H1 (cell line): ENCODE data around the gene RAD18. TPM values are rescaled to one million over a fixed set of nuclear protein-coding genes. Genes with fewer than 3 reads are reported as not detected.

Experiments
- CTCF ChIA-PET: fragments of 300-600 bp; sonication (Branson Sonifier 250); formaldehyde crosslinking; loops from one replicate; lab custom pipeline; 2021; ENCODE audit not compliant: partially characterized antibody; lab: Charles Lee
- POLR2A ChIA-PET: fragments of 300-600 bp; sonication (Branson Sonifier 250); formaldehyde crosslinking; loops from one replicate; lab custom pipeline; 2021; ENCODE audit warnings: inconsistent platforms; ENCODE audit not compliant: partially characterized antibody; lab: Charles Lee
- DNase-seq, 2 experiments: peaks; one replicate each; pipeline versions ENCODE4 v3.0.0 to v3.0.0-alpha.2; 2010 to 2022; ENCODE audit warnings: low spot score in 2 of 2, low read depth in 1 of 2, mixed read lengths in 1 of 2
- FAIRE-seq: peaks from 2 replicates; lab custom pipeline; 2011; peaks lifted over from hg19 to GRCh38; lab: Jason Lieb, UNC
- H2AFZ ChIP-seq: 2 replicates; pipeline ENCODE4 v1.8.1; 2012; ENCODE audit warnings: low read length, inconsistent platforms
- H2AK5ac ChIP-seq: 2 replicates; pipeline ENCODE4 v1.6.1; 2013; ENCODE audit warnings: low read depth, low read length
- H2BK120ac ChIP-seq: replicated peaks from 2 replicates; pipeline ENCODE3; 2013; ENCODE audit warnings: low read depth, low read length, inconsistent platforms
- H2BK12ac ChIP-seq: 2 replicates; pipeline ENCODE4 v1.6.1; 2013; ENCODE audit warnings: low read depth, low read length
- H2BK15ac ChIP-seq: 2 replicates; pipeline ENCODE4 v1.6.1; 2013; ENCODE audit warnings: low read length
- H2BK20ac ChIP-seq: 2 replicates; pipeline ENCODE4 v1.6.1; 2013; ENCODE audit warnings: low read length
- H2BK5ac ChIP-seq: 2 replicates; pipeline ENCODE4 v1.6.1; 2013; ENCODE audit warnings: low read depth, low read length
- H3K14ac ChIP-seq: 2 replicates; pipeline ENCODE4 v1.6.1; 2013; ENCODE audit warnings: inconsistent platforms; ENCODE audit not compliant: insufficient read length
- H3K18ac ChIP-seq: 2 replicates; pipeline ENCODE4 v1.6.1; 2013; ENCODE audit warnings: low read length; ENCODE audit errors: extremely low read depth
- H3K23ac ChIP-seq: 2 replicates; pipeline ENCODE4 v1.6.1; 2013; ENCODE audit warnings: inconsistent platforms; ENCODE audit not compliant: insufficient read length
- H3K23me2 ChIP-seq: 2 replicates; pipeline ENCODE4 v1.6.1; 2013; ENCODE audit warnings: low read depth, low read length
- H3K27ac ChIP-seq: 2 replicates; pipeline ENCODE4 v1.6.1; 2011; ENCODE audit warnings: low read depth, low read length, inconsistent platforms
- H3K27me3 ChIP-seq, 4 experiments: replicated peaks in 1 of 4; 1 replicate in 1 of 4; 2 replicates in 3 of 4; pipeline versions ENCODE4 v1.6.1 to v1.8.1; 2011 to 2013; ENCODE audit warnings: low read length in 3 of 4, mild to moderate bottlenecking in 3 of 4, inconsistent platforms in 2 of 4, mixed read lengths in 2 of 4, moderate library complexity in 1 of 4; ENCODE audit not compliant: control insufficient read depth in 3 of 4, insufficient read depth in 3 of 4; ENCODE audit errors: extremely low read depth in 1 of 4
- H3K36me3 ChIP-seq, 4 experiments: 2 replicates each; pipeline versions ENCODE4 v1.6.1 to v1.8.1; 2011 to 2013; ENCODE audit warnings: mild to moderate bottlenecking in 4 of 4, low read length in 3 of 4, moderate library complexity in 2 of 4, control low read depth in 1 of 4, inconsistent platforms in 1 of 4; ENCODE audit not compliant: insufficient read depth in 4 of 4, control insufficient read depth in 2 of 4
- H3K4ac ChIP-seq: replicated peaks from 2 replicates; pipeline ENCODE3; 2013; ENCODE audit warnings: low read length, low read depth, mixed read lengths, inconsistent platforms; ENCODE audit not compliant: insufficient read length
- H3K4me1 ChIP-seq, 4 experiments: replicated peaks in 1 of 4; 1 replicate in 1 of 4; 2 replicates in 3 of 4; pipeline versions ENCODE4 v1.6.1 to v1.8.1; 2011 to 2013; ENCODE audit warnings: low read length in 3 of 4, inconsistent platforms in 2 of 4, mixed read lengths in 1 of 4; ENCODE audit not compliant: insufficient read depth in 4 of 4, control insufficient read depth in 3 of 4
- H3K4me2 ChIP-seq, 2 experiments: 2 replicates each; pipeline versions ENCODE4 v1.6.1 to v1.8.1; 2011 to 2013; ENCODE audit warnings: low read depth in 2 of 2, low read length in 2 of 2, control low read depth in 1 of 2, inconsistent platforms in 1 of 2, mild to moderate bottlenecking in 1 of 2; ENCODE audit not compliant: insufficient read depth in 1 of 2
- H3K4me3 ChIP-seq, 4 experiments: fragments of 200-600, 300-600 bp in 1 of 4; sonication (generic), shearing (Covaris generic), sonication (Bioruptor Twin) in 1 of 4; 2 replicates each; pipeline versions ENCODE4 v1.5.1 to v1.8.1; 2011 to 2016; ENCODE audit warnings: low read length in 4 of 4, low read depth in 3 of 4, control low read depth in 2 of 4, inconsistent platforms in 2 of 4, mild to moderate bottlenecking in 2 of 4, mixed read lengths in 1 of 4, moderate library complexity in 1 of 4; ENCODE audit not compliant: insufficient read depth in 2 of 4; ENCODE audit errors: extremely low read depth in 1 of 4
- H3K56ac ChIP-seq: replicated peaks from 2 replicates; pipeline ENCODE3; 2013; ENCODE audit warnings: low read depth, mild to moderate bottlenecking, mixed read lengths, low read length, inconsistent platforms; ENCODE audit not compliant: insufficient read length
- H3K79me1 ChIP-seq: 2 replicates; pipeline ENCODE4 v1.6.1; 2013; ENCODE audit warnings: low read depth, low read length, control low read depth
- H3K79me2 ChIP-seq, 2 experiments: 2 replicates each; pipeline versions ENCODE4 v1.6.1 to v1.8.1; 2012 to 2013; ENCODE audit warnings: low read length in 2 of 2, mild to moderate bottlenecking in 2 of 2, inconsistent platforms in 1 of 2; ENCODE audit not compliant: insufficient read depth in 2 of 2, control insufficient read depth in 1 of 2
- H3K9ac ChIP-seq, 4 experiments: replicated peaks in 1 of 4; 1 replicate in 1 of 4; 2 replicates in 3 of 4; pipeline versions ENCODE4 v1.6.1 to v1.8.1; 2011 to 2013; ENCODE audit warnings: low read depth in 3 of 4, low read length in 3 of 4, control low read depth in 2 of 4, mild to moderate bottlenecking in 2 of 4, moderate library complexity in 2 of 4, inconsistent platforms in 1 of 4; ENCODE audit errors: extremely low read depth in 1 of 4
- H3K9me3 ChIP-seq, 2 experiments: 2 replicates each; pipeline versions ENCODE4 v1.6.1 to v1.8.1; 2012 to 2013; ENCODE audit warnings: mild to moderate bottlenecking in 2 of 2, moderate library complexity in 2 of 2, control low read depth in 1 of 2, inconsistent platforms in 1 of 2, low read depth in 1 of 2, low read length in 1 of 2, mixed read lengths in 1 of 2; ENCODE audit not compliant: insufficient read depth in 2 of 2
- H4K20me1 ChIP-seq, 2 experiments: replicated peaks in 1 of 2; 2 replicates each; pipeline versions ENCODE3 to v1.8.1; 2011 to 2013; ENCODE audit warnings: inconsistent platforms in 2 of 2, low read length in 2 of 2, mild to moderate bottlenecking in 1 of 2; ENCODE audit not compliant: insufficient read depth in 2 of 2, control insufficient read depth in 1 of 2
- H4K5ac ChIP-seq: 2 replicates; pipeline ENCODE4 v1.6.1; 2013; ENCODE audit warnings: low read length, low read depth, mixed read lengths, inconsistent platforms; ENCODE audit not compliant: insufficient read length
- H4K8ac ChIP-seq: 2 replicates; pipeline ENCODE4 v1.8.0; 2013; ENCODE audit warnings: mild to moderate bottlenecking, moderate library complexity, low read length, inconsistent platforms; ENCODE audit not compliant: insufficient read depth; ENCODE audit errors: extremely low read depth
- H4K91ac ChIP-seq: replicated peaks from 2 replicates; pipeline ENCODE3; 2013; ENCODE audit warnings: low read length, mixed read lengths, inconsistent platforms; ENCODE audit not compliant: insufficient read length
- ATF3 ChIP-seq: IDR thresholded peaks from 2 replicates; pipeline ENCODE4 v1.6.1; 2011; ENCODE audit warnings: low read depth, mild to moderate bottlenecking, low read length; ENCODE audit not compliant: insufficient read depth
- CEBPB ChIP-seq: IDR thresholded peaks from 2 replicates; pipeline ENCODE4 v1.6.1; 2012; ENCODE audit warnings: low read depth, low read length
- CTBP2 ChIP-seq: IDR thresholded peaks from 2 replicates; pipeline ENCODE4 v1.7.0; 2011; ENCODE audit warnings: borderline replicate concordance, mild to moderate bottlenecking, moderate library complexity, mixed read lengths, low read length; ENCODE audit not compliant: insufficient read depth, insufficient read length
- GABPA ChIP-seq: IDR thresholded peaks from 2 replicates; pipeline ENCODE4 v1.6.1; 2011; ENCODE audit warnings: mild to moderate bottlenecking, low read length, moderate library complexity, borderline replicate concordance; ENCODE audit not compliant: insufficient read depth
- HDAC6 ChIP-seq: IDR thresholded peaks from one replicate; pipeline ENCODE4 v1.7.1; 2012; ENCODE audit warnings: low read depth, mild to moderate bottlenecking, inconsistent platforms, low read length, moderate library complexity
- MAFK ChIP-seq: IDR thresholded peaks from 2 replicates; pipeline ENCODE4 v1.6.1; 2012; ENCODE audit warnings: low read depth, mild to moderate bottlenecking, improper control_type of control experiment, low read length
- NANOG ChIP-seq: IDR thresholded peaks from 2 replicates; pipeline ENCODE4 v1.6.1; 2011; ENCODE audit warnings: low read length, low read depth, mild to moderate bottlenecking, inconsistent platforms; ENCODE audit not compliant: insufficient read depth, poor library complexity, severe bottlenecking
- PHF8 ChIP-seq: fragments of 200-600 bp; sonication (generic); conservative IDR thresholded peaks from 2 replicates; pipeline ENCODE4 v1.7.1; 2012; ENCODE audit warnings: low read depth, mild to moderate bottlenecking, inconsistent platforms, low read length, moderate library complexity
- RNF2 ChIP-seq: fragments of 200-900, 300-1000 bp; sonication (generic); IDR thresholded peaks from 2 replicates; pipeline ENCODE4 v1.7.1; 2016; ENCODE audit warnings: borderline replicate concordance, low read depth, mild to moderate bottlenecking, antibody characterized with exemption, low read length; ENCODE audit not compliant: poor library complexity, severe bottlenecking; ENCODE audit errors: missing control alignments
- SIRT6 ChIP-seq: IDR thresholded peaks from one replicate; pipeline ENCODE4 v1.7.1; 2012; ENCODE audit warnings: low read length, inconsistent platforms
- SIX5 ChIP-seq: IDR thresholded peaks from 2 replicates; pipeline ENCODE4 v1.6.1; 2011; ENCODE audit warnings: mild to moderate bottlenecking, low read depth, low read length
- TEAD4 ChIP-seq: IDR thresholded peaks from 2 replicates; pipeline ENCODE4 v1.6.1; 2012; ENCODE audit warnings: low read depth, low read length, inconsistent platforms, mixed read lengths
- WGBS, 2 experiments: shearing (Covaris generic) in 1 of 2; methylation state at CpG; one replicate each; pipeline versions ENCODE4 v1.1.6 to v1.1.7; 2013 to 2015; ENCODE audit warnings: low lambda C conversion rate in 2 of 2, mixed read lengths in 2 of 2, inconsistent platforms in 1 of 2, low coverage in 1 of 2, missing lambda C conversion rate in 1 of 2; ENCODE audit not compliant: insufficient replicate concordance in 2 of 2, insufficient coverage in 1 of 2, insufficient read length in 1 of 2; ENCODE audit errors: extremely low coverage in 1 of 2, missing lambda C conversion rate in 1 of 2; 5-methylcytosine and 5-hydroxymethylcytosine counted together
- polyA plus RNA-seq, 7 experiments: library from polyadenylated mRNA; depleted of rRNA in 3 of 7; stranded (reverse) in 5 of 7; unstranded in 2 of 7; fragments of >200 nt in 5 of 7; fragments of 200-250 nt in 2 of 7; gene quantifications; 1 replicate in 5 of 7; 2 replicates in 1 of 7; 4 replicates in 1 of 7; pipeline versions ENCODE4 v1.2.1 to v1.2.3, GENCODE V29; 2011 to 2013; ENCODE audit warnings: missing spikeins in 2 of 7, mixed read lengths in 2 of 7
- total RNA-seq: library from RNA; stranded (reverse); fragmentation: NEBNext Ultra II Directional; extraction: Animal tissue kit (Norgen Biotek cat#: 25700); gene quantifications from 2 replicates; pipeline ENCODE4 v1.2.1, GENCODE V29; 2021

RAD18 gene
- total and polyA plus RNA-seq, 2 of the 8 experiments (the other 6 are each of a cell fraction or from before 2014, with no cell fraction given), result 13.0 to 23.2 TPM

- Histone ChIP-seq H3K9ac (peak overlapping the region; percentile 61 to 88 (median 73)), H3K79me2 (peaks cover 11 to 45% of the 10 kb centered on the region in 2 experiments)
- no peak for TF ChIP-seq CEBPB
- no peak for TF ChIP-seq SIRT6
- no peak for TF ChIP-seq HDAC6
- TF ChIP-seq NANOG, result no peak
- no peak for TF ChIP-seq CTBP2
- no peak for TF ChIP-seq GABPA
- TF ChIP-seq MAFK, result no peak
- no peak for TF ChIP-seq SIX5
- TF ChIP-seq PHF8, result no peak
- no peak for TF ChIP-seq TEAD4
- TF ChIP-seq ATF3, result no peak
- TF ChIP-seq RNF2, result no peak
These were observed 928 bp downstream of the RAD18 start for GRCh38 chr3:8962226-8962861.

More at GRCh38 chr3:8962226-8962861, 928 bp downstream of the RAD18 start:
- FAIRE-seq, result no peak
- 44% methylated on average over 6 of the region's 6 CpGs; no CpG with 5 or more reads in 1 of the 2 experiments for WGBS, 2 experiments
- no peak overlapping the region for H3K14ac ChIP-seq
- no peak overlapping the region for H2BK5ac ChIP-seq
- no peak overlapping the region for H2BK12ac ChIP-seq
- no peak overlapping the region for H2AK5ac ChIP-seq
- no peak overlapping the region for H4K5ac ChIP-seq
- H2BK15ac ChIP-seq, result no peak overlapping the region
- H3K36me3 ChIP-seq, result peaks cover 0 to 12% (median 5%) of the 10 kb centered on the region in 4 experiments; a peak in 2 of 8 replicates
- CTCF ChIA-PET, result no interaction called here
- no peak overlapping the region for H2BK120ac ChIP-seq
- H3K27ac ChIP-seq, result no peak overlapping the region
- H4K8ac ChIP-seq, result no peak overlapping the region
- H3K4ac ChIP-seq, result no peak overlapping the region
- H3K4me2 ChIP-seq, result peak overlapping the region; percentile 74 to 86
- peak overlapping the region; percentile 78 to 93 (median 84); a peak in 7 of 8 replicates for H3K4me3 ChIP-seq
- peaks cover 0 to 1% of the 10 kb centered on the region in 2 experiments for H4K20me1 ChIP-seq
- POLR2A ChIA-PET, result no interaction called here
- no peak overlapping the region for H2AFZ ChIP-seq
- H3K79me1 ChIP-seq, result peaks cover 14% of the 10 kb centered on the region
- no peak overlapping the region for H4K91ac ChIP-seq
- no peak overlapping the region for H2BK20ac ChIP-seq
- H3K56ac ChIP-seq, result no peak overlapping the region
- H3K4me1 ChIP-seq, result peaks cover 0 to 10% (median 6%) of the 10 kb centered on the region in 4 experiments; a peak in 5 of 7 replicates
- DNase-seq, result no peak
- no peaks in the 10 kb centered on the region for H3K9me3 ChIP-seq
- H3K23ac ChIP-seq, result no peak overlapping the region
- H3K18ac ChIP-seq, result no peak overlapping the region
- H3K23me2 ChIP-seq, result peaks cover 3% of the 10 kb centered on the region; the same call in 1 of the 2 replicates
- no peaks in the 10 kb centered on the region for H3K27me3 ChIP-seq
